Stimulated activated CD8-positive, alpha-beta memory T cell treated with anti-CD3 and anti-CD28 coated beads, Interleukin-12 subunit alpha, Interleukin-12 subunit beta, amount 100 ng/mL, for 24 hours (primary cell): ENCODE data around the gene CRYL1.

Experiments used
- DNase-seq: peaks from one replicate; pipeline ENCODE4 v3.0.0-alpha.2; 2020; ENCODE audit errors: extremely low read depth

Gene CRYL1, protein sequence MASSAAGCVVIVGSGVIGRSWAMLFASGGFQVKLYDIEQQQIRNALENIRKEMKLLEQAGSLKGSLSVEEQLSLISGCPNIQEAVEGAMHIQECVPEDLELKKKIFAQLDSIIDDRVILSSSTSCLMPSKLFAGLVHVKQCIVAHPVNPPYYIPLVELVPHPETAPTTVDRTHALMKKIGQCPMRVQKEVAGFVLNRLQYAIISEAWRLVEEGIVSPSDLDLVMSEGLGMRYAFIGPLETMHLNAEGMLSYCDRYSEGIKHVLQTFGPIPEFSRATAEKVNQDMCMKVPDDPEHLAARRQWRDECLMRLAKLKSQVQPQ

DNA sequence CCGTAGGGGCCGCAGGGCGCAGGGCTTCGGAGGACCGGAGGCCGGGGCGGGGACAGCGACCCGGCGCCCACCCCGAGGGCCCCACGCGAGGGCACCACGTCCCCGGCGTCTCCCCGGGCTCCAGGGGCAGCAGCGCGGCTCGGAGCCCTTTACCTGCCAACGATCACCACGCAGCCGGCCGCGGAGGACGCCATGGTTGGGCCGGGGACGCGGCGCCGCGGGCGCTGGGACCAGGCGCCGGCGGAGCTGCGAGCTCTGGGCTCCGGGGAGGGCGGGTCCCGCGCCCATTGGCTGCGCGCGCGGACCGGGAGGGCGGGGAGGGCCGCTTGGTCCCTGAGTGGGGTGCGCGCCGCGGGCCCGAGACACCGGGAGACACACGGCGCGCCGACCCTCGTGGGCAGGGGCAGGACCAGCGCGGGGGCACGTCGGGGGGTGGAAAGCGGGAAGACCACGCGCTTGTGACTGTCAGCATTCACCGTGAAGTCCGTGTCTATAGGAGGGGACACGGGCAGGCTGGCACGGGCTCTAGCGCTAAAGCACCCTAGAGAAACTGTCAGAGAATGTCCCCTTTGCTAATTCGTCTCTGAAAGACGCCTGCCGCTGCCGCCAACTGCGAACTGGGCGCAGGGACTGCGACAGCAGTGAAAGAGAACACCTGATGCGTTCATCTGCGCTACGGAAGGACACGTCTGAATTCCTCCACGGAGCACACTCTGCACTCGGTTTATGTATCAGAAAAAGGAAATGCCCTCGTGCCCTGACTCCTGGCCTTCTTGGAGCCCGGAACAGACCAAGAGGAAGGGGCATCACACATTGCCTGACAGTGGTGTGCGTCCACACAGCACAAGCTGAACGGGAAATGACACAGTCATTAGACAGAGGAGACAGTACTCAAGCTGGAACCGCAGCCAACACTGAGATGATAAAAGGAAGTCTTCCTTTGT, at the start of gene CRYL1:
Gene CRYL1 (minus strand): TSS at position 257 of the 944 bp plus-strand sequence. CDS start 63 bp downstream, at position 194.
- DNase-seq = peak; percentile 52

DNA sequence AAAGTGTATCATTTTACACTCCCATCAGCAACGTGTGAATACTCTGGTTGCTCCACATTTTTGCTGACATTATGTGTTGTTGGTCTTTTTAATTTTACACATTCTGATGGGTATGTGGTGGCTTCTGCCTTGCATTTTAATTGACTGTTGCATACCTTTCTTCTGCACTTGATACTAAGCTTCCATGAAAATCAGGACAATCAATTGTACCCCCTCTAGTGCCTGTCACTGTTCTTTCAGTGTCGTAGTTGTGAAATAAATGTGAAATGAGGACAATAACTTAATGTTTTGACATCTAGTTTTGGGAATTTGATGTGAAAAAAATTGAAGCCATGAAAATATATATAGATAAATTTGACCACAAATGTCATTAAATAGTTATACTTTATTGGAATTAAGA, 48.0 kb upstream of the CRYL1 start:
- no peak for DNase-seq

DNA sequence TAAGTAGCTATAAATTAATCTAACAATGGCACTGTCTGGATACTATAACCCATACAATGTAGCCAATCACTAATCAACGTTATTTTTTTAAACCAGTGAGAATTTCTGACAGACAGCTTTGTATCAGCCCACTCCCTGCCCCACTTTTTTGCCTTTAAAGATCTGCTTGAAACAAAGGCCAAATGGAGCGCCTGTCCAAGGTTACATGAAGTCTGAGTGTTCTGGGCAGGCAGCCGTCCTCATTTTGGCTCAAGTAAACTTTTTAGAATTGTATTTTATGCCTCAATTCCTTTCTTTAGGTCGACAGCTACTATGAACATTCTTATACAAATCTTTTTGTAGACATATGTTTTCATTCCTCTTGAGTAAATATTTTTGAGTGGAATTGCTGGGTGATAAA, 47.5 kb upstream of the CRYL1 start:
- DNase-seq = no peak

DNA sequence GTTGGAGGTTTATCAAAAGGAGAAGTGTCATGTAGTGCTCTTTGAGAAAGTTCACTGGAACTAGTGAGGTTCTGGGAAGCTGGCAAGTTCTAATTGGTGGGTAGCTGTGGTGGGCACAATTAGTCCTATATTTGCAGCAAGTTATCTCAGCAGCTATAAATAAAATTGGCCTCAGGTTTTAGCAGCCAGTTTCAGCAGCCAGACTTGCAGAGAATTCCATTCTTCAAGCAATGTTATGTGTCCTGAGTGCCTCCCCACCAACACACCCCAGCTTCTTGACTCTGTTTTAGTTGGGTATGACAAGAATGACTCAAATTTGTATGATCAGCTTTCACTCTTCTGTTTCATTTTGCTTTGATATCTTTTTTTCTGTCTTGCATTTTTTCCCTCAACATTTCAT, 46.0 kb upstream of the CRYL1 start:
- DNase-seq = no peak

DNA sequence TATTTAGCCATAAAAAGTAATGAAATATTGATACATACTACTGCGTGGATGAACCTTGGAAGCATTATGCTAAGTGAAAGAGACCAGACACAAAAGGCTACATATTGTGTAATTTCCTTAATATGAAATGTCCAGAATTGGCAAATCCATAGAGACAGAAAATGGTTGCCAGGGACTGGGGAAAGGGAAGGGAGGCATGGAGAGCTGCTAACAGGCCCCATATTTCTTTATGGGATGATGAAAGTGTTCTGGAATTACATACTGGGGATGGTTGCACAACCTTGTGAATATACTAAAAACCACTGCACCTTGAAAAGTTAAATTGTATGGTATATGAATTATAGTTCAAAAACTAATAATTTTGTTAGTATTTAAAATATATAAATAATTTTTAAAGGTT, 44.9 kb upstream of the CRYL1 start:
- no peak for DNase-seq

DNA sequence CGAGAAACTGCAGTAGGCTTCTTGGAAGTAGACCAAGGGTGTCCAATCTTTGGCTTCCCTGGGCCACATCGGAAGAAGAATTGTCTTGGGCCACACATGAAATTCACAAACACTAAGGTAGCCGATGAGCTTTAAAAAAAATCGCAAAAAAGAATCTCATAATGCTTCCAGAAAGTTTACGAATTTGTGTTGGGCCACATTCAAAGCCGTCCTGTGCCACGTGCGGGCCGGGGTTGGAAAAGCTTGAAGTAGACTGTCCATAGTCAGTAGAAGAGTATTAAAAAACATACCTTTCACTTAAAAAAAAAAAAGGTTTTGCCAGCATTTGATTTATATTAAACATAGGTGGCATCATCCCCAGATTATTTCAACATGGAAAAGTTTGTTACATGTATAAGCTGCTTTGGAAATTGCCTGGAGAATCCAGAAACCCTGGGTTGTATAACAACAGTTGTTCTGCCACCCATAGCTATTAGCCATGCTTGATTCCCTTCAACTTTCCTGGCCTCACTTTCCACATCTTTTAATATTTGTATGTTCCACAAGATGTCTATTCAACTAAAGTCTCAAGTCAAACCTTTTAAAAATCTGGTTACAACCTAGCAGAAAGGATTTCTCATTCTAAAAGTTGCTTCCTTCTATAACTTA, 42.3 kb upstream of the CRYL1 start:
- DNase-seq = no peak

DNA sequence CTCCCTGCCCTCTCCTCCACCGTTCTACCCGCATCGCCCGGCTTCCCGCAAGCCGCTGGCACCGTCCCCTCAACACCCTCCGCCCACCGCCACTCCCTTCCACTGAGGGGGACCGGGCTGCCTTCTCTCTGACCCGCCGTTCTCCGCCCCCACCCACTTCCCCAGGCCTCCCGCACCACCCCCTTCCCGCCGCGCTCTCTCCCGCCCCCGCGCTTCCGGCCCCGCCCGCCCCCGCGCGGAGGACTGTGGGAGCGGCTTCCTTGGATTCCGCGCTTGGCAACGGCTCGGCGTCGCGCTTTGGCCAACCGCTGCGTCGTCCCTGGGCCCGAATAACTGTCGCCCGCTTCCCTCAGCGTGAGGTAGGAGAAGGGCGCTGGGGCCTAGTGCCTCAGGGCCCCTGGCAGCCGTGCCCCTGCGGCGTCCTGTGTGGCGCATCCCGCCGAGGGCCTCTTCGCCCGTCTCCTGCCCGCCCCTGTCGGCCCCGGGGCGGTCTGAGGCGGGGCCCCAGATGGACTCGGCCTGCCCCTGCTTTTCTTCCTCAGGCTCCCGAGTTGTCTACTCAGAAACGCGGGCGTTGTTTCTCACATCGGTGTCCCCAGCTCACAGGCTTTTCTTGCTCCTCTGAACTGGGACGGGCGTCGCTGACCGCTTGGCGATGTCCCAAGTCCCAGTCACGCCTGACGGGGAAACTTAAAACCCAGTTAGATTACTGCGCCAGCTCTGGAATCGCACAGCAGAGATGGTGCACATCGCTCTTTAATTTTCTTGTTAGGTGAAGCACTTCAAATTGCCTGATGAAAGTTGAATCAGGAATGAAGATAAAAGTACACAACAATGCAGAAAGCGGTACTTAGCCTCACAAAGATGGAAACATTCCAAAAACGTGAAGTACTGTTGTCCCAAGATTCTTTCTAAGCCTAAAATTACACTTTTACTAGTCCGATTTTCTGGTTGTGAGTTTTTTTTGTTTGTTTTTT, 41.5 kb upstream of the CRYL1 start, which contains the start of gene IFT88:
Gene IFT88 (plus strand): TSS at position 260 of the 977 bp plus-strand sequence. CDS start 7,229 bp downstream, outside the sequence.
- peak; percentile 55 for DNase-seq

DNA sequence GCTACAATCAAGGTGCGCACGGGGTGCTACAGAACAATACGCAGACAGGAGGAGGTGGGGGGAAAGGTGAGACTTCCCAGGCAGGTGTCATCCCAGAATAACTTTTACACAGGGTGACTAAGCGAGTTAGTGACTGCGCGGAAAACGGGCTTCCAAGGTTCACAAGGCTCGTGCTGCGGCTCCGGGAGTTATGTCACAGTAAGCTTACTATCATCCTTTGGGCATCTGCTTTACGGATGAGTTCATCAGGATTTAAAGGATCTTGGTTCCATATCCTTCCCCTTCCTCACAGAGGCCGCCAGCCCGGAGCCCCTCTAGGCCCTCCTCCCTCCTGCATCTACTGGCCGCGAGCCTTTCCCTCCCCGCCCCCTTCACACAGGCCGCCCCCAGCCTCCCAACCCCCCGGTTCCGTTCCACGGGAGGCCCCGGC, 40.8 kb upstream of the CRYL1 start:
- DNase-seq = peak; percentile 5

DNA sequence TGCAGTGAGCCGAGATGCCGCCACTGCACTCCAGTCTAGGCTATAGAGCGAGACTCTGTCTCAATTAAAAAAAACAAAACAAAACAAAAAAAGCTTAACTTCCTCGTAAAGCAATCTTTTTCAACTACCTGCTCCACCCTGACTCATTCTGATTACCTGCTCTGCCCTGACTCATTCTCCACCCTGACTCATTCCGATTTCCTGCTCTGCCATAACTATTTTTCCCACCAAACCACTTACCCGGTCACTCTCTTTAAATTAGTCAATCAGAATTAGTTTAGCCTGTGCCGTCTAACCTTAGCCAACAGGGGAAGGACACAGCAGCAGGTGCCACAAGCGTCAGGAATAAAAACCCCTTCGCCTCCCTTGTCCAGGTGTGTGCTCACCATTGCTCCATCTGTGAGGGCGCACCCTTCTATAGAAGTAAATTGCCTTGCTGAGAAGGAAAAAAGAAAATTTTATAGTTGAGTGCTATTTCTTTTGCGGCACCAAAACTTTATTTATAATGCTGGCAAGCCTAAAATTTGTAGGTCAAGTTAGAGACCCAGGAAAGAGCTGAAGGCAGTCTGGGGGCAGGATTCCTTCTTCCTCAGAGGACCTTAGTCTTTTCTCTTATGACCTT, 39.6 kb upstream of the CRYL1 start:
- no peak for DNase-seq

DNA sequence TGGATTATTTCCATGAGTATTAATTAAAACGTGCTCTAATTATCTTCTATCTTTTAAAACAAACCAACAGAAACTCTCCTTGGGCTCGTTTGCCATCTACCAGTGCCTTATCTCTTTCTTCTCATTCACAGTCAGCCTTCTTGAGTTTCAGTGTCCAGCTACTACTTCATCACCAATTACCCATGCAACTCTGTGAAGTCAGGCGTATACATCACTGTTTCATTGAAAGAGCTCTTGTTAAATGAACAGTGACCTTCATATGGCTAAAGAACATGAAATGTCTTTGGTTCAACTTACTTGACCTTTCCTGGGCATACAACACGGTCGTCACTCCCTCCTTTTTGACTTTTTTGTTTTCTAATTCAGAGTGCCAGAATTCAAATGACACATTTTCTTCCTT, 36.1 kb upstream of the CRYL1 start:
- DNase-seq = no peak

DNA sequence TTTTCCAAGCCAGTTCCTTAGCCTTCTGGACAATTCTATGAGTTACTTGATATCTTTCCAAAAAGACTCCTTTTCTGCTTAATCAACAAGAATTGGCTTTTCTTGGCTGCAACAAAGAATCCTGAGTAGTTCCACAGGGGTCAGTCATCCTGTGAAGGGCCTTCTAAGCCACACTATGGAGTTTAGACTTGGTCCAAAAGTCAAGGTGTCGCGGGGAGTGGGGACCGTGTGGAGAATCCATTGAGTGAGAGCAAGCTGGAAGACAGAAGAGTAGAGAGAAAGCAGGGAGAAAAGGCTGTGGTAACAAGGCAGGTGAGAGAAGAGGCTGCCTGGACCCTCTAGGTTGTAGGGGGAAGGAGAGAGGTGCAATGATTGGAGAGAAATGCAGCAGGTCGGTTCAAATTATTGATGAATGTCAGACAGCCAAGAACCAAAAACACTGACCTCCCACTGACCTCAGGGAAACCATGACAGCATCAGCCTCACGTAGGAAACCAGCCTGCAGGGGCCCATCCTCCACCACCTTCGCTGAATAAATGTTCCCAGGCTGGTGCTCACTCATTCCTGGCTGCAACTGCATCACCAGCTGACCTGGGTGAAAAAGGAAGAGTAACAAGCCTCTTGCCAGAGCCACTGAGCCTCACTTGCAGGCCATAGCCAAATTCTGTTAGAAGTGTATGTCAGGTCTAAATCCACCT, 34.2 kb upstream of the CRYL1 start:
- DNase-seq = no peak

DNA sequence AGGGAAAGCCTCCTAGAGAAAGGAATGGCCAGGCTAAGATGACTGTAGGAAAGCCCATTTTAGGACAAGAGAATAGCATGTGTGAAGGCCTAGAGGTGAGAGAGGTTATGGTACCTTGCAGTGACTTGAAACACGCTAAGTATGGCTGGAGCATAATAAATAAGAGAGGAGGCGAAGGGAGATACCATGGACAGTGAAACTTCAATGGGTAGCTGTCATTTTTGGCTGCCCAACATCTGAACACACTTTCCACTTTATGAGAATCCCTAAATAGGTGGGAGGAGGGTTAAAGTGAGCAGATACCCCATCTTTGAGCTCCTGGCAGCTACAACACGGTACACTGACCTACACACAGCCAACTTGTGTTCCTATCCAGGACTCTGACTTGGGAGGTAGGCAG, 33.3 kb upstream of the CRYL1 start:
- no peak for DNase-seq

DNA sequence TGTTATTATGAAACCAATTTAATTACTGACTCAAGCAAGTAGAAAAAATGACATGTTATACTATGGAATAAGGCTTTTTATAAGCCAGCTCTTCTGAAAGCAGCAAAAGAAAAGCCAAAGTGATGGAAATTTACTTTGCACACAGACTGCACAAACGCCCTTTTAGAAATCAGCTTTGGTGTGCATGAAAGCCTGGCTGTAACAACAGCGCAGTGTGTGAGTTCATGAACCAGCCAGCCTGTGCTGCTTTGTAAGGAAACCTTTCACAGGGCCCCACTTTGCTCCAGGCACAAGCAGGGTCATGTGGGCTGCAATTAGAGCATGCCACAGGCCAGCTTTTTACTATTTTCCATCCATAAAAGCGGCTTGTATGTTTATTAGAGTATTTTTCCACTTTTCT, 27.7 kb upstream of the CRYL1 start:
- DNase-seq = no peak

DNA sequence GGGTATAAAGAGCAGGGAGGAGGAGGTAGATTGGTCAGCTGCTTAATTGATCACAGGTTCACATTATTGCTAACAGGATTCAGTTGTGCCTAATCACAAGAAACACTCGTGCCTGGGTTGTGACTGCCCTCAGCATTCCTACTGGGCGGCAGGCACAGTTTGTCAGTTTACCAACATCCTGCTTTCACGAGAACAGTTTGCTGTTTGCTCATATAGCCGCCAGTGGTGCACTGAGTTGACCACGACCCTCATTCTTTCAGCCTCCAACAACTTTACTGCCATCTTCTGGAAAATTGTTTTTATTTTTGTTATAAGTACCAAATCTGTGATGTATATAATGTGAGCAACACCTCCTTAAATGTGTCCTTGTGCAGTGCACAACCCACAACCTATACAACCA, 25.1 kb upstream of the CRYL1 start:
- no peak for DNase-seq

DNA sequence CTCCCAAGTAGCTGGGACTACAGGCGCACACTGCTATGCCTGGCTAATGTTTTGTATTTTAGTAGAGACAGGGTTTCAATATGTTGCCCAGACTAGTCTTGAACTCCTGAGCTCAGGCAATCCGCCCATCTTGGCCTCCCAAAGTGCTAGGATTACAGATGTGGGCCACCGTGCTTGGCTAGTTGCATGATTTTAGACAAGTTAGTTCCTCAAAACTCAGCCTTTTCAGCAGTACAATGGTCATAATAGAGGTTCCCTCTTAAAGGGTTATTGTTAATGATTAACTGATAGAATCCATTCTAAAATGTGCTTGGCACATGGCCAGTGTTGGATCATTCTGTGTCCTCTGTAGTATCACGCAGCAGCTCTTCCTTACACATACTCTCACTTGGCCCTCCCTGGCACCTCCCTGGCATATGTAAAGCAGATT, 21.8 kb upstream of the CRYL1 start:
- DNase-seq = no peak

DNA sequence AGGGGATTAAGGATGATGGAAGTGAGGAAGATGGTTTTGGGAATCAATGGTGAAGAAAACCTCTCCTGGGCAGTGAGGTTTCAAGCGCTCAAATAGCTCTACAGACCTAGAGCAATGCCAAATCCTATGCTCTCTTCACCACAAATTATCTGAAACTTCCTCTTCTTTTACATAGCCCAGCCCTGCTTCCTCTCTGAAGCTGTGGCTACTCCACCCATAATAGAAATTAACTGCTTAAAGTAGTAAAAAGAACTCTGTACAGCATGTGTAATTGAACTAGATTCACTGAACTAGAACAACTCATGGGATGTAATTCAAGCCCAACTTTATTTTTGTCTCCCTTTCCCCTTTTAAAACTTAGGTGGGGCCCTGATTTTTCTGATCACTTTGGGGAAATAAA, 20.9 kb upstream of the CRYL1 start:
- no peak for DNase-seq

DNA sequence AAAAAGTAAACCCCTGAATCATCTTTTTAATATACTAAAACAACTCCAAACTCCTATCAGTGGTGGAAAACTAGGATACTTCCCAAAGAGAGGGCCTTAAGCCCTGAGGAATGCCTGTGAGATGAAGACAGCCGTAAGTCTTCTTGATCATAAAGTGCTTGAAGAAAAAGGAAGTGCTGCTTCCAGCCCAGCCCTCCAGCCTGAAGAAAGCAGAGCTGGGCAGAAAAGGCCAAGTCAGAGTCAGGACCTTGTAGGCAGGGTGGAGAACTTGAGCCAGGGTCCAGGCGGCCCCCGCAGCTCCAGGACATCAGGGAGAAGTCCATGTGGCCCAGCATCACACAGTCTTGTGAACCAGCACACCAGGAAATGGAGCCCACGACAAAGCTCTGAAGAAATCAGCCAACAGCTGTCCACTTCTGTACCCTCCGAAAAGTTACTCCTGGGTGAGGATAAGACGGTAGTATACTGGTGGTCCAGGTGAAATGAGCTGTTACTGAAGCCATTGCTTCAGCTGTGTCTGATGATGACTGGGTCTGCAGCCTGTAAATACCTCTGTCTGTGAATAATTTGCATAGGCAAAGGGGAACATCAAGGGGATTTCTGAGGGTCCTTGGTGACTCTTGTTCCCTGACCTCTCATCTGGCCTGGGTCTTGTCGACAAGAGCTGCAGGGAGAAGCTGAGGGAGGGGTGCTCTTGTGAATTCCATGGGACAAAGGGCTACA, 18.7 kb upstream of the CRYL1 start:
- DNase-seq = no peak

DNA sequence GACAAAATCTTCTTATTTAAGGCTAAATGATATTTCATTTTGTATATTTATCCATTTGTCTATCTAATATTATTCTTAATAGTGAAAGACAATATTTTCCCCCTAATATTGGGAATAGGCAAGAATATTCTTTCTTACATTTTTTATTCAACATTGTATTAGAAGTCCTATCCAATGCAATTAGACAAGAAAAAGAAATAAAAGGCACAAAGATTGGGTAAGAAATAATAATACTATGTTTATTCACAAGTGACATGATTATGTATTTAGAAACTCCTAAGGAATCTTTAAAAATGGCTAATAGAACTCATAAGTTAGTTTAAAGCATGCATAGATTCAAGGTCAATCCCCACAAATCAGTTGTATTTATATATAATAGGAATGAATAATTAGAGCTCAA, 11.3 kb upstream of the CRYL1 start:
- DNase-seq = no peak

DNA sequence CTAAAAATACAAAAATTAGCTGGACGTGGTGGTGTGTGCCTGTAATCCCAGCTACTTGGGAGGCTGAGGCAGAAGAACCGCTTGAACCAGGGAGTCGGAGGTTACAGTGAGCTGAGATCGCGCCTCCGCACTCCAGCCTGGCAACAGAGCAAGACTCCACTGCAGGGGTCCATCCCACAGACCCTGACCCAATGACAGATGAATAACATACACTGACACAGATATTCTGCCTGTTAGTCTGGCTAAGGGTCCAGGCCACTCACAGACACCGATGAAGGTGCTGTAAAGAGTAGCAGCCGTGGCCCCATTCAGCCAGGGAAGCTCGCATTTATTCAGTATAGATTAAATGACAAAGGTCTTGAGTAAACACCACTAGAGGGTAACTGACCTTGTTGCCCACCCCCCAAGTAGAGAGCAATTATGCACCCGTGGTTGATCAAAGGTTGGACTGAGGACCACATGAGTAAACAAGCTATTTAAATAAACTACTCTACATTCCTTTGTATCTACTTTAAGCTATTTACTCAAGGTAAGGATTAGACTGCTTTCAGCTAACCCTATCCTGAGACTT, 8.5 kb upstream of the CRYL1 start:
- no peak for DNase-seq
